ENCODE data around the gene MRPS31.
"Not testable (repeated sequence)": the region's sequence is repeated elsewhere in the genome, so short reads cannot be mapped to it uniquely, and the experiment has no call there.

Gene MRPS31

DNA sequence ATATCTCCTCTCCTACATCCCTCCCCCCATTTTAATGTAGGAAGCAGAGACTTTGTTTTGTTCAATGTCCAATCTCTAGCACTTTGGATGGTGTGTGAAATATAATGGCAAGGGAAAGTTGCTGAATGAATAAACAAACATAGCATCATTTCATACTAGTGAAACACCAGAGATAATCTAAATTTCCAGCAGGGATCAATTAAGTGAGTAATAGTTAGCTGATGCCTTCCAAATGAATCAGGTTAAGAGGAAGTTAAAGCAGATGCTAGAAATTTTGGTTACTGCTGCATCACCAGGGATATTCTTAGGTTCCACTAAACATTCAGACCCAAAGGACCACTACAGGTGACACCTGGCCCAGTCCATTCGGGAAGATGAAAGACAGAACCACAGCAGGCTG, 8.1 kb downstream of the MRPS31 start:
- DNase-seq (ENCODE audit: low read depth in 2 of 2) = no peak

DNA sequence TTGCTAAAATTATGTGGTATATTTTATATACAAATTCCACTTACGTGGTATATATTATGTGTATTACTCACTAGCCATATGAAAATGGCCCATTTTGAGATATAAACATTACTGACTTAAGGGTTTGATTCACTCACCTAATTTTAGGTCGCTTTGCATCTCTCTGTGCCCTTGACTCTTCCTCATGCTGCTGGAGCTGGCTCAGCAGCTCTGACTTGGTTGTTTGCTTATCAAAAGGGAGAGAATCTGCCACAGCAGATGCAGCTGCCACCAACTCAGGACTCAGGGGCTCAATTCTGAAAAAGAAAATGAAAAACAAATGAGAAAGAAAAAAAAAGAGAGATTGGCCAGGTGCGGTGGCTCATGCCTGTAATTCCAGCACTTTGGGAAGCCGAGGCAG, 12.2 kb downstream of the MRPS31 start:
- no peak for DNase-seq (ENCODE audit: low read depth in 2 of 2)

DNA sequence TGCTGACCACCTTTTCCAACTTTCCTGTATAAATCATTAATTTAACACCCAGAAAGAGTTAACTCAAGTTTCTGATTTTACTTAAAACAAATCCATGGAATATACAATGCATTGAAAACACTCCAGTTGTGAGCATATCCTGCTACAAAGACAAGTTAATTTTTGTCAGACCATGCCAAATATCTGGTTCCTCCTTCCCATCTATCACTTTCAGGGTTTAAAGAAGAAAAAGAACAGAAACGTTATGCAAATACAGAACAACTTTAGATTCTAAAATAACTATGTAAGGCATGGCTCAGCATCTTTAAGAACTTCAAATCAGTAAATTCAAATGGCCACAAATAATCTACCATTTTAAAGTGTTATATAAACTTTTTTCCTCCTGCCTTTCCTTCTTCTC, 14.9 kb downstream of the MRPS31 start:
- DNase-seq (ENCODE audit: low read depth in 2 of 2) = no peak

DNA sequence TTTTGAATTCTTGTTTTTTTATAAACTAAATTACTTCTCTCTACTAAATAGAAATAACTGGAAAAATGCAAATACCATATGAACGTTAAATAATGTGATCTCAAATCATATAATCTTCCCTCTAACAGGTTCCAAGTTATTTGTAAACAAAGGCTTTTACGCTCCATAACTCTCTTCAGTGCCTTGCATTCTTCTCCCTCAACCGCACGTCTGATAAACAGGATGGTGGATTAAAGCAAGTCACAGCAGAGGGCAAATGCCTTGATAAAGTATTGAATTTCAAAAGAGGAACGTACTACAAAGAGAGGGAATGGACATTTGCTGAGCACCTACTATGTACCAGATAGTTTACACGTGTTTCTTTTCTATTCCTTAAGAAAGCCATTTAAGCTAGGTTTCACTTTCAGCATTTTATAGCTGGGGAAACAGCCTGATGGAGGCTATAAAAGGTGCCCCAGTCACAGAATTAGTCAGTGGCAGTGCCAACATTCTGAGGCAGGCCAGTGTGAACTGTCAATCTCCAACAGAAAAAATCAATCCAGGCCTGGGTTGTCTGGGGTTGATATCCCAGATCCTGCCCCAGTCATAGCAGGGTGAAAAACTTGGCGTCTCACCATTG, 15.8 kb downstream of the MRPS31 start:
- no peak for DNase-seq (ENCODE audit: low read depth in 2 of 2)

DNA sequence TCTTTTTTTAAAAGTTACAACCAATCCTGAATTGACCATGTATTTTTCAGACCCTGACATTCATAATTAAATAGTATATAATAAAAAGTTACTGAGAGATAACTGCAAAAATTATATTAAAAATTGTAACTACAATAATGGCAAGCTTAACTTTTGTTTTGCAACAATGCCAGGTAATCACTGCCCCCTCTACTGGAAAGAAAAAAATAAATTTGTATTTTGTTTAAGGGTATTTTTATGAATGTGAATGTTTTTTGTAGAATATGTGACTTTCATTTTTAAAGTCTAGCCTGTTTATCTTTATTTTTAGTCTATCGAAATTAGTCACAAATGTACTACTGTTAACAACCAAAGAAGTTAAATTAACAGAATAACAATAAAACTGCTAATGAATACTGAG, 21.7 kb downstream of the MRPS31 start:
- no peak for DNase-seq (ENCODE audit: low read depth in 2 of 2)

DNA sequence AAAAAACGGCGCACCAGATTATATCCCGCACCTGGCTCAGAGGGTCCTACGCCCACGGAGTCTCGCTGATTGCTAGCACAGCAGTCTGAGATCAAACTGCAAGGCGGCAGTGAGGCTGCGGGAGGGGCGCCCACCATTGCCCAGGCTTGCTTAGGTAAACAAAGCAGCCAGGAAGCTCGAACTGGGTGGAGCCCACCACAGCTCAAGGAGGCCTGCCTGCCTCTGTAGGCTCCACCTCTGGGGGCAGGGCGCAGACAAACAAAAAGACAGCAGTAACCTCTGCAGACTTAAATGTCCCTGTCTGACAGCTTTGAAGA, 35.8 kb downstream of the MRPS31 start:
- DNase-seq (ENCODE audit: low read depth in 2 of 2) = not testable (repeated sequence)

DNA sequence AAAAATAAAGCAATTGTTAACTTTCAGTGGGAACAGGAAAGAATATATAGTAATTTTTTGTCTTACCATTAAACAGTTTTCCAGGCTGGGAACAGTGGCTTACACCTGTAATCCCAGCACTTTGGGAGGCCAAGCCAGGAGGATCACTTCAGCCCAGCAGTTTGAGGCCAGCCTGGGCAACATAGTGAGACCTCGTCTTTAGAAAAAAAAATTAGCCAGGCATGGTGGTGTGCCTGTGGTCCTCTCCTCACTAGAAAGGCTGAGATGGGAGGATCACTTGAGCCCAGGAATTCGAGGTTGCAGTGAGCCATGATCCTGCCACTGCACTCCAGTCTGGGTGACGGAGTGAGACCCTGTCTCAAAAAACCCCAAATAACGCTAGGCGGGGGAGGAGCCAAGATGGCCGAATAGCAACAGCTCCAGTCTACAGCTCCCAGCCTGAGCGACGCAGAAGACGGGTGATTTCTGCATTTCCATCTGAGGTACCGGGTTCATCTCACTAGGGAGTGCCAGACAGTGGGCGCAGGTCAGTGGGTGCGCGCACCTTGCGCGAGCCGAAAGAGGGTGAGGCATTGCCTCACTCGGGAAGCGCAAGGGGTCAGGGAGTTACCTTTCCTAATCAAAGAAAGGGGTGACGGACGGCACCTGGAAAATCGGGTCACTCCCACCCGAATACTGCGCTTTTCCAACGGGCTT, 36.3 kb downstream of the MRPS31 start:
- DNase-seq (ENCODE audit: low read depth in 2 of 2) = not testable (repeated sequence)

DNA sequence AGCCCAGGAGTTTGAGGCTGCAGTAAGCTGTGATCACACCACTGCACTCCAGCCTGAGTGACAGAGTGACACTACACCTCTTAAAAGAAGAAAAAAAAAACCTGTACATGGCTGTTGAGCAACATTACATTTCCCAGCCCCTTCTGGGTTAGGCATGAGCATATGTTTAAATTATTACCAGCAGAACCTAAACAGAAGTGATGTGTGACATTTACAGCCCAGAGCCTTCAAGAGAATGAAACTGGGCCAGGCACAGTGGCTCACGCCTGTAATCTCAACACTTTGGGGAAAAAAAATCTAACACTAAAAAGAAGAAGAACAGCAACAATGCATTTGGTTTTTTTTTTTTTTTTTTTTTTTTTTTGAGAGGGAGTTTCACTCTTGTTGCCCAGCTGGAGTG, 38.3 kb downstream of the MRPS31 start:
- DNase-seq (ENCODE audit: low read depth in 2 of 2) = no peak

DNA sequence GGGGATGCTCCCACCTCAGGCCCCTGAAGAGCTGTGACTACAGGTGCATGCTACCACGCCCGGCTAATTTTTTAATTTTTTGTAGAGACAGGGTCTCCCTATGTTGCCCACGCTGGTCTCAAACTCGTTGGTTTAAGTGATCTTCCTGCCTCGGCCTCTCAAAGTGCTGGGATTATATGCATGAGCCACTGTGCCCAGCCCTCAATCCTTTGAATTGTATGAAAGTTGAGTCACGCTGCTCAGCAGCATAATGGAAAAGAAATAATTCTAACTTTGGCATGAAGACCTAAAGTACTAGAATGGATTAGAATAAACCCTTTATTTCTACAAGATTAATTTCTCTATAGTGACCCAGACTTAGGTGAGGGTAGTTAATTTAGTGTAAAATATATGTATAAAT, 42.4 kb downstream of the MRPS31 start:
- DNase-seq (ENCODE audit: low read depth in 2 of 2) = no peak

DNA sequence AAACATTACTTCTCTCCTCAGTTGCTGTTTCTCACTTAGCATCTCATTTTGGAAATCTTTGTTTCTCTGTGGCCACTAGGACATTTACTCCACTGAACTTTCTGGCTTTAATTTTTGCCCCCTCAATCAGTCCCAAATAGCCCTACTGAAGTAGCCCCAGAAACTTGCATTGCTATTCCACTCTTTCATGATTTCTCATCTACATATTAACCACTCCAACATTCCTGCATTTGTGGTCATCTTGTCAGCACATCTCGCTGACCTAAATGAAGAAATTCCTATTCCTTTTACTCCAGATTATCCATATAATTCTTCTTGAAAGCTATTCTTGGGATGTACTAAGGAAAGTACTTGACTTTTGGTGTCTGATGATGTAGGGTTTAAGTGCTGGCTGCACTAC, 56.6 kb downstream of the MRPS31 start:
- not testable (repeated sequence) for DNase-seq (ENCODE audit: low read depth in 2 of 2)

DNA sequence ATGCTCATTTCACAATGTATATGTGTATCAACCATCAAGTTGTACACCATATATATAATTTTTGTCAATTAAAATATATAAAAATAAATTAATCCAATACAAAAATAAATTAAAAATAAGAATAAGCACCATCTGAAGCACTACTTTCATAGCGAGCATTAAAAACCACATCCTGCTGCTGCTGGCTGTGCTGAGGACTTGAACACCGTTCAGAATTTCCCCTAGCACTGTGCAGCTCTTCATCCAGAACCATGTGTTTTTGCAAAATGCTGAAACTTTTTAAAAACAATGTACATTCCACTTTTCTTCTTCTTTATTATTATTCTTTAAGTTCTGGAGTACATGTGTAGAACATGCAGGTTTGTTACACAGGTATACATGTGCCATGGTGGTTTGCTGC, 64.6 kb downstream of the MRPS31 start:
- no peak for DNase-seq (ENCODE audit: low read depth in 2 of 2)

DNA sequence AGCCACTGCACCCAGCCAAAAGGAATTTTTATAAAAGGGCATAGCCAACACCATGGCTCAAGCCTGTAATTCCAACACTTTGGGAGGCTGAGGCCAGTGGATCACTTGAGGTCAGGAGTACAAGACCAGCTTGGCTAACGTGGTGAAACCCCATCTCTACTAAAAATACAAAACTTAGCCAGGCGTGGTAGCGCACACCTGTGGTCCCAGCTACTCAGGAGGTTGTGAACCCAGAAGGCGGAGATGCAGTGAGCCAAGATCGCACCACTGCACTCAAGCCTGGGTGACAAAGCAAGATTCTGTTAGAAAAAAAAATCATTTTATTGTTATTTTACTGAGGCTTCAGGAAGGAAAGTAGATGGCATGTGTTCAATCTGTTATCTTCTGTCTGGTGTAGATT, 73.3 kb downstream of the MRPS31 start:
- no peak for DNase-seq (ENCODE audit: low read depth in 2 of 2)

DNA sequence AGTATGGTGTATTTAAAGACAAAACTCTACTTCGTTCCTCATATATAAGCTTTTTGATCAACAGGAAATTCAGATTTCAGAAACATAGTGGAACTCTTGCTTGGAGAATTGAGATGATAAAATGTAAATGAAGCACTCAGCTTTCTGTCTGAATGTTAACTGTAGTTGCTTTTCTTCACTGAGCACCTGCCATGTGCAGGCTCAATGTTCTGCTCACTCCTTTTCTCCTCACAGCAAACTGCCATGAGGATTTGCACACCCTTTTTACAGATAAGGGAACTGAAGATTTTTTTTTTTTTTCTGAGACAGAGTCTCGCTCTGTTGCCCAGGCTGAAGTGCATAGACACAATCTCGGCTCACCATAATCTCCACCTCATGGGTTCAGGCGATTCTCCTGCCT, 76.6 kb downstream of the MRPS31 start:
- no peak for DNase-seq (ENCODE audit: low read depth in 2 of 2)

DNA sequence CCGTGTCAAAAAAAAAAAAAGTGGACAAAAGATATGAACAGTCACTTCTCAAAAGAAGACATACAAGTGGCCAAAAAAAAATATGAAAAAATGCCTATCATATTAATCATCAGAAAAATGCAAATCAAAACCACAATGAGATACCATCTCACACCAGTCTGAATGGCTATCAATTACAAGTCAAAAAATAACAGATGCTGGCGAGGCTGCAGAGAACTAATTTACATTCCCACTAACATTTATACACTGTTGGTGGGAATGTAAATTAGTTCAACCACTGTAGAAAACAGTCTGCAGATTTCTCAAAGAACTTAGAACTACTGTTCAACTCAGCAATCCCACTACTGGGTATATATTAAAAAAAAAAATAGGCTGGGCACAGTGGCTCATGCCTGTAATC, 78.0 kb downstream of the MRPS31 start:
- DNase-seq (ENCODE audit: low read depth in 2 of 2) = no peak

DNA sequence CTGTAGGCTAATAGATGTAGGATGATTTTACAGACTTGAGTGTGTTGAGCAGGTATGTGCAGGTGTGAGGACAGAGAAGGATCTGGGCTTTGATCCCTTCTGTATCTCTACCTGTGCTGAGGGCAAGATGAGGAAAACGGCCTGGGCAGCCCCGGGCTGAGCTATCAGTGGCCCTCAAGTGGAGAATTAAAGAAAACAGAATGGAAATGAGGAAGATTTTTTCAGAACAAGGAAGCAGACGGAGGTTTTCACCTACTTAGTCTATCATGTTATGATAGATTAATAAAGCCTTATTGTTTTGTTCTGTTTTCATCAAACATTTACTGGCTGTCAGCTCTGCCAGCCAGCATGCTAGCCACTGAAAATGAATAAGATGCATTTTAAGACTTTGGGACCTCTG, 82.2 kb downstream of the MRPS31 start:
- DNase-seq (ENCODE audit: low read depth in 2 of 2) = no peak

DNA sequence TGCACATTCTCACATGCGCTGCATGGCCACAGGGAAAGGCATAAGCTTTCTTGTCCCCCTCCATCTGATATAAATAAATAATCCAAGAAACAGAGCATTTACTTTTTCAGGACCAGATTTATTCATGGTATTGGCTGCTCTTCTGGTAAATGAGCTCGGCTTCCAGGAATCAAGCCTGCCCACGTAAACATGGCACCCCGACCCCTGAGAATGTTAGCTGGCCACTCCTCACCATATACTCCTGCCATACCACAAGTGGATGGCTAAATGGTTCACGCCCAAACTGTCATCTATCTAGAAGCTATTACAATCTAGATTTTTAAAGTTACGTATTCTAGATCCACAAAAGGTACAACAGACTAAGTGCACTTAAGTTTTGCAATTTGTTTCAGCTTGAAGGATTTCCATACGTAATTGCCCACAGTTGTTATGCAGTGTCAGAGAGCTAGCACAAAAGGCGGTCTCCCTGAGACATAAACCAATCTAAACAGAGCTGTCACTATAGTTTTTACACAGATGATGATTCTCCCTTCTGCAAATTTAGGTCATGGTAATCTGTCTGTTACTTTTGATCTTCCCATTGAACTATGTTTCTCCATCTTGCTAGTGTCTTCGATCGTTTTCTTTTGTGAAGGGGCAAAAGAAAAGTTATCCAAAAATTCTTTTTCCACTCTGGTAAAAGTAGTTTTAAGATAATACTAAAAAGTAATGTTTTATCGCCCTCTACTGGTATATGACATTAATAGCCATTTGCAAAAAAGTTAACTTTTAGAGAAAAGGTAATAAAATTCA, 88.3 kb downstream of the MRPS31 start:
- no peak for DNase-seq (ENCODE audit: low read depth in 2 of 2)

DNA sequence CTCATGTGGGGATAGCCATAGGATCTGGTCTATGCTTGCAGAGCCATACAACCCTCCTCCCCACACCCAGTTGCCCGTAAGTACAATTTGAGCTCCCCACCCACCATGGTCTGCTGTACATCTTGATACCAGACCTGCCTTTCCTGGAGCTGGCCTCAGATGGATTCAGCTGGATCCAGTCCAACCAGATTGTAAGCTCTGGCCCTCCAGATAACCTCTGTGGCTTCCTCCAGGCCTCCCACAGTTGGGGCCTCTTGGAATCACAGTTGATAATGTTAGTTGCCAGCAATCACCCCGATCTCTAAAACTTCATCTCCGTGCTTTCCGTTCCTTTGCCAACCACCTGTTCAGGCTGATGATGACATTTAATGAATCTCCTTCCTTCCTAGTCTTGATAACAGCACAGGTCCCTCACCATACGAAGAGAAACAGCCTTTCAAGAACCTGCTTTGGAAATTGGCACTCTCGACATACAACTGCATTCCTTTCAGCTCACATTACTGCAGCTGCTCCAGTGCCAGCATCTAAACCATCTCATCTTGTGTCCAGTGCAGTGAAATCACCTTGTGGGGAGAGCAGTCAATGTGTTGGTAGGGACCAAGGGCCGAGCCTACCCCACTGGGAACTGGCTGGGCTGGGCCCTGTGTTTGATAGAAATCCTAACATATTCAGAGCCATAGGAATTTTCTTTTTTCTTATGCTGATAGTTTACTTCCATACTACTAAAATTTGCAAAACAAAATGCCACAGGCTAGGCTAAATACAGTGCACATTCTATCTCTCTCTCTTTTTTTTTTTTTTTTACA, 89.4 kb downstream of the MRPS31 start:
- no peak for DNase-seq (ENCODE audit: low read depth in 2 of 2)

DNA sequence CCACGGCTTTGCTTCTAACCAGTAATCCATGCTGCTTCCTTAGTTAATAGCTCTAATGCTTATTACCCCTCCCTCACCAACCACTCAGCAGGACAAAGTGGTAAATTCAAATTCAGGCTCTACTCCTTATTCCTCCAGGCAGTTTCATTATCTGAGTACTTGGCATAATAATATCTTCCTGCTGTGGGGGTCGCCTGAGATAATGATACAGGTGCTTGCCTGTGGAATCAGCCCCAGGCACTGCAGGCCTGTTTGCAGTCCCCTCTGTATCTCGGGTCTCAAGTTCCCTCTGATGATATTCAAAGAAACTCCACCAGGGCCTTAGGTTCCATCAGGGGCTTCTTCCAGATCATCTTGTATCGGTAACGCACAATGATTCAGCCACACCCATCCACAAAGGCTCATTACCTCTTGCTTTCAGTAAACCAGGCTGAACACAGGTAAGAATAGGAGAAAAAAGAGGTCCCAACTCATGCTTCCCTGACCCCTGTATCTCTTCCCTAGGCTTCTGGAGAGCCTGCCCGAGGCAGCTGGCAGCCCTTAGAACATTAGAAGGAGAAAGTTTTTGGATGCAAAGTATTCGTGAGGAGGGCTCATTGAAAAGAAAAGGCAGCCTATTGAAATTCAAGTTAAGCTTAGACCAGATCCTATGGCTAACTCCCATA, 90.2 kb downstream of the MRPS31 start:
- DNase-seq (ENCODE audit: low read depth in 2 of 2) = no peak

DNA sequence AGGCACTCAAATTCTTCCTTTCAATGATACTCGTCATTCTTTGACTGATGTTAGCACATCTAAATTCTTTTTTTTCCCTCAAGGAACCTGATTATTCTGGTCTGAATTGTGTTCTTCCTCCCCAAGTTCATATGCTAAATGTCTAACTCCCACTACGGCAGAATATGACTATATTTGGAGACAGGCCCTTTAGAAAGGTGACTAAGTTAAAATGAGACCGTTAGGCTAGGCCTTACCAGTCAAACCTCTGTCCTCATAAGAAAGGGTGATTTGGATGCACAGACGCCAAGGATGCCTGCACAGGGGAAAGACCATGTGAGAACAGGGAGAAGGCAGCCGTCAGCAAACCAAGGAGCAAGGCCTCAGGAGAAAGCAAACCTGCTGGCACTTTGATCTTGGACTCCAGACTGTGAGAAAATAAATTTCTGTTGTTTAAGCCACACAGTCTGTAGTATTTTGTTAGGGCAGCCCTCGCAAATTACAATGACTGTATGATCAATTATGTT, 91.5 kb downstream of the MRPS31 start:
- no peak for DNase-seq (ENCODE audit: low read depth in 2 of 2)

Measured in stimulated activated CD8-positive, alpha-beta memory T cell treated with anti-CD3 and anti-CD28 coated beads, Interleukin-7, amount 100 ng/mL, for 1 hour (primary cell).